GM19395 (cell line): ENCODE results near the gene KCNJ5.

Experiments used
- ATAC-seq: cut with Tn5 transposase; IDR thresholded peaks from one replicate; pipeline ENCODE4 v1.9.1; 2021; ENCODE audit warnings: mild to moderate bottlenecking, moderate library complexity; ENCODE audit not compliant: unreplicated experiment

Gene KCNJ5

GRCh38 chr11:128893578-128894285, 2.6 kb downstream of the KCNJ5 start:
- ATAC-seq, result peak; percentile 84

- ATAC-seq, result peak; percentile 12
Observed at GRCh38 chr11:128894286-128894681, 3.1 kb downstream of the KCNJ5 start.

GRCh38 chr11:128894685-128895084, 3.5 kb downstream of the KCNJ5 start:
- ATAC-seq, result no peak

GRCh38 chr11:128895526-128895925, 4.4 kb downstream of the KCNJ5 start:
- no peak for ATAC-seq

- no peak for ATAC-seq
Observed at GRCh38 chr11:128896356-128896755, 5.2 kb downstream of the KCNJ5 start.

GRCh38 chr11:128897826-128898225, 6.7 kb downstream of the KCNJ5 start:
- ATAC-seq, result no peak

- no peak for ATAC-seq
Observed at GRCh38 chr11:128898580-128899344, 7.6 kb downstream of the KCNJ5 start.

- ATAC-seq, result no peak
Observed at GRCh38 chr11:128900468-128900867, 9.3 kb downstream of the KCNJ5 start.

GRCh38 chr11:128901653-128902514, 10.7 kb downstream of the KCNJ5 start:
- no peak for ATAC-seq

- no peak for ATAC-seq
Observed at GRCh38 chr11:128902515-128903066, 11.4 kb downstream of the KCNJ5 start.

- ATAC-seq, result no peak
Observed at GRCh38 chr11:128903248-128904061, 12.3 kb downstream of the KCNJ5 start.

- no peak for ATAC-seq
Observed at GRCh38 chr11:128904303-128904655, 13.1 kb downstream of the KCNJ5 start.

GRCh38 chr11:128904656-128905344, 13.6 kb downstream of the KCNJ5 start:
- peak; percentile 37 for ATAC-seq

- peak; percentile 58 for ATAC-seq
Observed at GRCh38 chr11:128905345-128906184, 14.4 kb downstream of the KCNJ5 start.

GRCh38 chr11:128906185-128907050, 15.3 kb downstream of the KCNJ5 start:
- ATAC-seq, result no peak

GRCh38 chr11:128907585-128907984, 16.4 kb downstream of the KCNJ5 start:
- no peak for ATAC-seq

- no peak for ATAC-seq
Observed at GRCh38 chr11:128908391-128909246, 17.5 kb downstream of the KCNJ5 start.
